ENCODE data around the gene OSBPL10. TPM values are rescaled to one million over a fixed set of nuclear protein-coding genes. Genes with fewer than 3 reads are reported as not detected.
A peak's percentile ranks its signal among the peaks of the same experiment; 100 is the strongest.

OSBPL10 gene
- total and polyA plus RNA-seq, 3 donors from 2014 or later: 113 to 175 (median 160) TPM

DNA sequence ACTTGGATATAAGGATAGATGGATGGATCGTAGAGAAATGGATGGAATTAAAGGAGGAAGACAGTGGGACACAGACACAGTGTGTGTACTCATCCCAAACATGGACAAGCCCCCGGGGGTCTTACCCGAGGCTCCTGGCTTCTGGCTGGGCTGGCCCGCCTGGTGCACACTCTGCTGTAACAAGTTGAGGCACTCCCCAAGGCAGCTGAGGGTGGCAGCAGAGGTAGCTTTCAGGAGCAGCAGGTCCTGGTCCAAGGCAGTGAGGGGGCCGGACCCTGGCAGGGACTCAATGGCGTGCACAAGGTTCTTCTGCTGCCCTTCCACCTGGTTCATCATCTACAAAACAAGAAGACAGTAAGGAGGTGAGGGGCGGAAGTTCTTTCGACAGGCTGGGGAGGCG lies 233.3 kb downstream of the OSBPL10 start:
- 70 to 84% methylated on average over 9 of the region's 9 CpGs for WGBS, 2 donors
- intact Hi-C loops (cut with DNase I; ENCODE audit: low total_unique reads): no loop called here
- H3K4me1 ChIP-seq: peaks cover 9% of the 10 kb centered on the region
- peak; percentile 69 for DNase-seq
- peak overlapping the region in 1 of 2 donors; percentile 39 for H3K27ac ChIP-seq
- H3K4me3 ChIP-seq: no peak overlapping the region
- no peaks in the 10 kb centered on the region for H3K9me3 ChIP-seq
- no peaks in the 10 kb centered on the region for H3K27me3 ChIP-seq
- no peak for TF ChIP-seq POLR2A (IDR thresholded peaks at IDR 0.05)
- no peaks in the 10 kb centered on the region for H3K36me3 ChIP-seq (ENCODE audit: low read depth, missing control alignments)

DNA sequence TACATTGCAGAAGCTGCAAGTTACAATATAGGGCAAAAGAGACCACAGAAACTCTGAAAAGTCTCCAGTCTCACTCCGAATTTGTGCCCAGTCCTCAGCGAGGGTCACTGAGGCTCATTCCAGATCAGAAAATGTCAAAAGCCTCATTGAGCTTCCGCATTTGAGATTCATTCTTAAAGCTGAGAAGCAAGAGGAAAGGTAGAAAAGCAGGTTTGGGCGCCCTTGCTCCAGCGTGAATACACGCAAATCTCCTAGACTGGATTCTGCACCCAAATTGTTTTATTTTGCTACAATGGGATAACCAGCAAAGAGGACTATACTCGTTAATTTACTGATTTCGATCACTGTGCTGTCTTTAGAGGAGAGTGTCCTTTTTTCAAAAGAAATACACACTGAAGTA lies 236.1 kb downstream of the OSBPL10 start:
- no peaks in the 10 kb centered on the region for H3K36me3 ChIP-seq (ENCODE audit: low read depth, missing control alignments)
- H3K4me1 ChIP-seq: peaks cover 9% of the 10 kb centered on the region
- WGBS, 2 donors: 93 to 95% methylated on average over 8 of the region's 8 CpGs
- TF ChIP-seq, protein P1, sequence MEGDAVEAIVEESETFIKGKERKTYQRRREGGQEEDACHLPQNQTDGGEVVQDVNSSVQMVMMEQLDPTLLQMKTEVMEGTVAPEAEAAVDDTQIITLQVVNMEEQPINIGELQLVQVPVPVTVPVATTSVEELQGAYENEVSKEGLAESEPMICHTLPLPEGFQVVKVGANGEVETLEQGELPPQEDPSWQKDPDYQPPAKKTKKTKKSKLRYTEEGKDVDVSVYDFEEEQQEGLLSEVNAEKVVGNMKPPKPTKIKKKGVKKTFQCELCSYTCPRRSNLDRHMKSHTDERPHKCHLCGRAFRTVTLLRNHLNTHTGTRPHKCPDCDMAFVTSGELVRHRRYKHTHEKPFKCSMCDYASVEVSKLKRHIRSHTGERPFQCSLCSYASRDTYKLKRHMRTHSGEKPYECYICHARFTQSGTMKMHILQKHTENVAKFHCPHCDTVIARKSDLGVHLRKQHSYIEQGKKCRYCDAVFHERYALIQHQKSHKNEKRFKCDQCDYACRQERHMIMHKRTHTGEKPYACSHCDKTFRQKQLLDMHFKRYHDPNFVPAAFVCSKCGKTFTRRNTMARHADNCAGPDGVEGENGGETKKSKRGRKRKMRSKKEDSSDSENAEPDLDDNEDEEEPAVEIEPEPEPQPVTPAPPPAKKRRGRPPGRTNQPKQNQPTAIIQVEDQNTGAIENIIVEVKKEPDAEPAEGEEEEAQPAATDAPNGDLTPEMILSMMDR (IDR thresholded peaks at IDR 0.05): no peak
- no peak for TF ChIP-seq POLR2A (IDR thresholded peaks at IDR 0.05)
- no peak overlapping the region for H3K27ac ChIP-seq
- H3K27me3 ChIP-seq: no peaks in the 10 kb centered on the region
- H3K4me3 ChIP-seq: no peak overlapping the region
- DNase-seq: no peak
- H3K9me3 ChIP-seq: no peaks in the 10 kb centered on the region
- intact Hi-C loops (cut with DNase I; ENCODE audit: low total_unique reads): no loop called here

DNA sequence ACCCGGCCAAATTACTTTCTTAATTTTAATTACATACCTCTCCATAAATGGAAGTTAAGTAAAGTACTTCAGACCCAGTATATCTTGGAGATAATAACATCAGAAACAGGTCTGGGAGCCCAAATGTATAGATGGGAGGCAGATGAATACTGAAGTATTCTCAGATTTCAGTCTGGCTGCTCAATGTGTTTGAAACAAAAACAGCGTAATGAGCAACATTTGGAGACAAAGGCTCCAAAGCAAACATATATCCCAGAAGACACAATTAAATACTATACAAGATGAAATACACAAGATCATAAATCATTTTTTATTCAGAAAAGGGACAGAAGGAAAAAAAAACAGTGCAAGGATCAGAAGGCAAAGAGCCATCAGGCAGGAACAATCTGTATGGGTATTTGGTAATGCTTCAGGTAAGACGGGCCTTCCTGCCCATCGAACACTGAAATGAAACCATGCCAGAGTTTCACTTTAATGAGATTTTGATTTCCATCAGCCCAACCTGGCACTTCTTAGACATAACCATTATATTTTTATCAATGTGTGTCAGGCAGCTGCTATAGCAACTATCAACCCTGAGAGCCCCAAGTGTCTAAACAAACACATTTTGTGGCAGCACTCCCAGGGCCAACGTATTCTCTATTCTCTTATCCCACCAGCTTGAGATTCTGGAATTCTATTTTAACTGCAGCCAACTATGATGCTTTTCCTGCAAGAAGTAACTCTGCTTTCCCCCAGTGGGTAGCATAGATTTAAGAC lies 237.6 kb downstream of the OSBPL10 start:
- DNase-seq: peak; percentile 52
- Histone ChIP-seq H3K27ac (no peak overlapping the region), H3K4me3 (no peak overlapping the region), H3K4me1 (peaks cover 9% of the 10 kb centered on the region), H3K9me3 (no peaks in the 10 kb centered on the region), H3K36me3 (ENCODE audit: low read depth, missing control alignments) (no peaks in the 10 kb centered on the region), H3K27me3 (no peaks in the 10 kb centered on the region)
- TF ChIP-seq, protein P1 (IDR thresholded peaks at IDR 0.05): no peak
- no peak for TF ChIP-seq POLR2A (IDR thresholded peaks at IDR 0.05)
- intact Hi-C loops (cut with DNase I; ENCODE audit: low total_unique reads): no loop called here
- WGBS, 2 donors: 53 to 55% methylated on average over 5 of the region's 5 CpGs

DNA sequence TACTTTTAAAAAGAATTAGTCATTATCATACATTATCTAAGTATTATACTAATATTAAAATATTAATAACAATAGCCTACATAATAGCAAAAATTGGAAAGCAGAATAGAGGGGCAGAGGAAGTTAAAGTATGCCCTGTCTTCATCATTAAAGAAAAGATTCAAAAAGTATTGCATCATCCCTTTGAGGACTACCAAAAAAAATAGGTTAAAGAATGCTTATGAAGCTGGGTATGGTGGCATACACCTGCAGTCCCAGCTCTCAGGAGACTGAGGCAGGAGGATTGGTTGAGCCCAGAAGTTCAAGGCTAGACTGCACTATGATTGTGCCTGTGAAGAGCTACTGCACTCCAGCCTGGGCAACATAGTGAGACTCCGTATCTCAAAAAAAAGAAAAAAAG lies 240.7 kb downstream of the OSBPL10 start:
- no peak for DNase-seq
- H3K9me3 ChIP-seq: no peaks in the 10 kb centered on the region
- no peaks in the 10 kb centered on the region for H3K27me3 ChIP-seq
- no peak for TF ChIP-seq POLR2A (IDR thresholded peaks at IDR 0.05)
- TF ChIP-seq, protein P1 (IDR thresholded peaks at IDR 0.05): no peak
- peaks cover 5% of the 10 kb centered on the region for H3K4me1 ChIP-seq
- WGBS, 2 donors: 88 to 94% methylated on average over 1 of the region's 1 CpG
- H3K4me3 ChIP-seq: no peak overlapping the region
- H3K36me3 ChIP-seq (ENCODE audit: low read depth, missing control alignments): no peaks in the 10 kb centered on the region
- H3K27ac ChIP-seq: no peak overlapping the region
- intact Hi-C loops (cut with DNase I; ENCODE audit: low total_unique reads): no loop called here

DNA sequence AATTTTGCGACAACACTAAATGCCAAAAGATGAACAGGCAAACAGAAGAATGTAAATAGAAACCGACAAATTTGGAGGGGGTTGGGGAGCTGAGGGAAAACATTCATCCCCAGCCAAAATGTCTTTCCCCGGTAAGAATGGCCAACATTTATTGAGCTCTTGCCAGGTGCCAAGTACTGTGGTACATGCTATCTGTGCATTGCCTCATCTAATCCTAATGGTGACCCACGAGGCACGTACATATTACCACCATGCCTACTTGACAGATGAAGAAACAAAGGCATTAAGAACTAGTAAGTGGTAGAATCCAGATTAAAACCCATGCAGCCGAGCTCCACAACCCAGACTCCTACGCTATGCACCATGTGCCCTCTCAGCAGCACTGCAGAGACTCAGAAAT lies 242.7 kb downstream of the OSBPL10 start:
- no peaks in the 10 kb centered on the region for H3K9me3 ChIP-seq
- intact Hi-C loops (cut with DNase I; ENCODE audit: low total_unique reads): no loop called here
- peaks cover 3% of the 10 kb centered on the region for H3K4me1 ChIP-seq
- no peak overlapping the region for H3K27ac ChIP-seq
- 80 to 91% methylated on average over 7 of the region's 7 CpGs for WGBS, 2 donors
- H3K36me3 ChIP-seq (ENCODE audit: low read depth, missing control alignments): no peaks in the 10 kb centered on the region
- TF ChIP-seq, protein P1 (IDR thresholded peaks at IDR 0.05): no peak
- TF ChIP-seq POLR2A (IDR thresholded peaks at IDR 0.05): no peak
- no peaks in the 10 kb centered on the region for H3K27me3 ChIP-seq
- no peak for DNase-seq
- H3K4me3 ChIP-seq: no peak overlapping the region
